ENCODE data around the gene C2CD4B.

- TF ChIP-seq FOXA1 (IDR thresholded peaks at IDR 0.05) (no peak), TARDBP (IDR thresholded peaks at IDR 0.05) (no peak), FOXM1 (IDR thresholded peaks at IDR 0.05; ENCODE audit: borderline replicate concordance) (no peak), HDGF (IDR thresholded peaks at IDR 0.05; ENCODE audit: borderline replicate concordance) (no peak), BHLHE40 (IDR thresholded peaks at IDR 0.05; ENCODE audit: borderline replicate concordance) (no peak)
Measured at GRCh38 chr15:62187910-62188309, 22.8 kb upstream of the C2CD4B start.

All from HEK293T (cell line).